GM21529 (cell line): ENCODE results near the gene HRK.
A peak's percentile ranks its signal among the peaks of the same experiment; 100 is the strongest.

Experiments used
- ATAC-seq: cut with Tn5 transposase; IDR thresholded peaks from one replicate; pipeline ENCODE4 v1.9.1; 2021; ENCODE audit not compliant: unreplicated experiment

The HRK gene

DNA sequence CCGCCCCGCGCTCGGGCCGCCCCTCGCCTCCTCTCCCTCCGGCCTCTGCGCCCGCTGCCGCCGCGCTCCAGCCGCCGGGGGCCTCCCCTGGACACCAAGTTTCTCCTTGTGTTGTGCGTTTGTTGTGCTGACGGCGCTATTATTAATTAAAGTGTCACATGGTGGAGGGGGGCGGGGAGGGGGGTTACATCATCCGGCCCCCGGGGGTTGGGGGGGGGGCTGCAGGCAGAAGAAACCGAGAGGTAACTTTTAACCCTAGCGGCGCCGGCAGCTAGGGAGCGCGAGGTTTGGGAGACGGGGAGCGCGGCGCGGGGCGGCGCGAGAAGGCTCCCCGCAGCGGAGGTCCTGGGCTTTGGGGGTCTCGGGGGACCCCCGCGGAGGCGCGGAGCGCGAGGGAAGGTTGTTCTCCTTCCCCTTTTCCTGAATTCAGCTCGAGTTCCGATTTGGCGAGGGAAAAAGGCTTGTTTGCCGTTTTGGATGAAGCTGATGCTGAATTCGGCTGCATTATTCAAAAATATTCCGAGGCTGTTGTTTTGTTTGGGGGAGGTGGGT is at the start of gene HRK:
HRK (minus strand) TSS at position 117 of the 552 bp plus-strand sequence. CDS start 134 bp downstream, outside the sequence.
- ATAC-seq: no peak

DNA sequence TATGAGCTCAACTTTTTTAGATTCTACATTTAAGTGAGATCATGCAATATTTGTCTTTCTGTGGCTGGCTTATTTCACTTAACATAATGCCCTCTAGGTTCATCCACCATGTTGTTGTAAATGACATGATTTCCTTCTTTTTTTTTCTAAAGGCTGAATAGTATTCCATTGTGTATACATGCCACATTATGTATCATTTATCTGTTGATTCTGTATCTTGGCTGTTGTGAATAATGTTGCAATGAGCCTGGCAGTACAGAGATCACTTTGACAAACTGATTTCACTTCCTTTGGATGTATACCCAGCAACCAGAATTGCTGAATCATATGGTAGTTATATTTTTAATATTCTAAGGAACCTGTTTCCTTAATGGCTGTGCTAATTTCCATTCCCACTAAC is 48.6 kb upstream of the HRK start:
- ATAC-seq: no peak

DNA sequence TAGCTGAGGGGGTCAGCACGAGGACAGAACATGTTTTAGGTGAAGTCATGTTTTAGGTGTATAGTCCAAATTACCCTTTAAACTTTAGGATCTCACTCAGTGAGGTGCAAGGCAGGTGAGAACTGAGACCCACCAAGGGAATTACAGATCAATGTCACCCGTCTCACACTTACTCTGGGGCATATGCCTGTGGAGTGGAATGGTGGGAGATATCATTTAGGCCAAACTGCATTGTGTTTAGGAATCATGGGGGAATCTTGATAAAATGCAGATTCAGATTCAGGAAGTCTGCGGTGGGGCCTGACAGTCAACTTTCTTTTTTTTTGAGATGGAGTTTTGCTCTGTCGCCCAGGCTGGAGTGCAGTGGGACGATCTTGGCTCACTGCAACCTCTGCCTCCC is 47.3 kb upstream of the HRK start:
- no peak for ATAC-seq

DNA sequence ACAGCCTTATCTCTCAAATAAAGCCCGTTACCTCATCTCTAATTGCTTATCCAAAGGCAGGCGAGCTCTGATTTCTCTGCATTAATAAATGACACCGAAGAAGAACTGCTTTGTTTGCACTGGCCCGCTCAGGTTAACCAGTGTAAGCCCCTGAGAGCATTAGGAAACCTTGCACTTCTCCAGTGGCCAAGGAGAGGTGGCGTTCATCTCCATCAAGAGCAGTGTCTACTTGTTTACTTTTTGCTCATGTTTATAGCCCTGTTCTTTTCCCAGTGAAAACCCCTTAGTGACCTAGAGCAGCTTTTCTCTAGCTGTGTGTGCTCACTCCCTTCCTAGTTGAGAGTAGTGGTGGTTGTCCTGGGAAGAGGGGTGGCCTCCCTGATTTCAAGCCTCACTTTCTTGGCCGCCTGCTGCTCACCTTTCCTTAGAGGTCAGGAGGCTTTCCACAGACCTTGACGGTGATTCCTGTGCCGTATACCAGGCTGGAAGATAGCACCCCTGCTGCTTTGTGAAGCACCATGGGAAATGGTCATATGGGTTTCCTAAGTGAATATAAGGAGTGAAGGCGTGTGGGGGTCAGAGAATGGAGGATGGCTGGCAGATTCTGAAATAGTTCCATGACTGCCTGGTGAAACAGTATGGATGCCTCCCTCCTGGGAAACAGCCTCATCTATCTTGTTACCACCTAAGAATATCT is 46.2 kb upstream of the HRK start:
- no peak for ATAC-seq

DNA sequence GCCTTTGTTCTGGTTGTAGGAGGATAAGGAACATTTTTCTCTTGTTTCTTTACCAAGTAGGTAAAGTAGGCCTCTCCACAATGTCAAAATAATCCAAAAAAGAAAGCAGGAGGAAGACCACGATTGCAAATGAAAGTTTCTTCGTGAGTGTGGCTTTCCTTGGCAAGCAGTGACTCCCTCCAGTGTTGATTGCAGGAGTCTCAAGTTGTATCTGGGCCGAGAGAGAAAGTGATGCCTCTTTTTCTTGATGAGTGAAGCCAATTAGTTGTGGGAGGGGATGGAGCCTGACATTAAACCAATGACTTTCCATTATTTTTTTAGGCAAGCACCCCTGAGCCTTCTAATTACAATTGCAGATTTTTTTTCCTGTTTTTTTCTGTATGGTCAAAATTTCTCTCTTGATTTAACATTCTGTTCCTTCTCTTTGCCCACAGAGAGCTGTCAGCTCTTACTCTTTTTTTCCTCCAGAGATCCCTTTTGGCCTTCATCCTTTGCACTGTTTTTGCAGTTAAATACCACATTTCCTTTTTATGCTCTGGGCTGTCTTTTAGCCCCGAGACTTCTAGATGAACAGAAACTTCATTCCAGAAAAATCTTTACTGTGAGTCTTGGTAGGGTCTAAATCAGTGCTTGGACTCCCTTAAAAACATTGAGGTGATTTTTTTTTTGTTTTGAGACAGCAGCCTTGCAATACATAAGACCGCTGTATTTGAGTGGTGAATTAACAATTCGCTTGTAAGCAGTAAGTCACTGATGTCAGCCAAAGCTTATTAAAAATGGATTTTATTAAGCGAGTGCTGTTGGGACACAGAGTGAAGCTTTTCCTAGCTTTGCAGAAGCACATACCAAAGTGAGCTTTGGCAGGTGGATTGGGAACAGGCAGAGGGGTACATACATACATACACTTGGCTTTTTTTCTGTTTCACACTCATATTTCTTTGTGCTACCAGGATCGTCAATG is 45.3 kb upstream of the HRK start:
- ATAC-seq: no peak

DNA sequence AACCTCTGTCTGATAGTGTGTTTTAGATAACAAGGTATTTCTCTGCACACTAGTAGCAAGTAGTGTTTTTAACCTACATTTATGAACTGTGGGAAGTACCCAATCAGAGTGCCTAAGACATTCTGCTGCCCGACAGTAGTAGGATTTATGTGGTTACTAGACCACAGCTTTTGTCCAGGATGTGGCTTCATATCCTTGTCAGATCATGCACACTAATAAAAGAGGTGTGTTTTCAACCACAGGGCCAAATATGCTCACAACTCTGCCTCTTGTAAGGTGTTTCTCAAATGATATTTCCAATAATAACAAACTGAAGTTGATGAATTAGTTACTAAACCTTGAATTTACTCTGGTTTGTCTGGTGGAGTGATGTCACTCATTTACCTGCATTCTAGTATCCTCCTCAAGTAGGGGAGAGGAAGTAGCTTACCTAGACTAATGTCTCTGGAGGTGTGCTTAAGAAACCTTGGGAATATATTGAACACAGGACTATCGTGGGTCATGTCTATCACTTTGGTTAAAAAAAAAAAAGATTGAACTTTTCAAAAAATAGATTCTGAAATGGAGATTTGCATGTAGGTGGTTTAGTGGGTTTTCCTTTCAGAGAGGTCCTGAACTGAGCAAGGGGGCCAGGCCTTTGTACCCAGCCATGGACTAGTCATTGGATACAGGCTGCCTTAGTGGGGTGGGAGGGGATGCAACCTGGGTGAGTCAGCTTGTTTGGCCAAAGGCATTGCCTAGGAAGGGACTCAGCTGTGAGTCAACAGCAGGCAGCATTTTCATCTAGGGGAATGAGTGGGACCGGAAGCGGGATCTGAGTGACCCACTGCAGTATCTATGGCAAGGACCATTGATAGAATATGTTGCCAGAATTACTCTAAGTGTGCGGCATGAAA is 43.6 kb upstream of the HRK start:
- peak; percentile 73 for ATAC-seq

DNA sequence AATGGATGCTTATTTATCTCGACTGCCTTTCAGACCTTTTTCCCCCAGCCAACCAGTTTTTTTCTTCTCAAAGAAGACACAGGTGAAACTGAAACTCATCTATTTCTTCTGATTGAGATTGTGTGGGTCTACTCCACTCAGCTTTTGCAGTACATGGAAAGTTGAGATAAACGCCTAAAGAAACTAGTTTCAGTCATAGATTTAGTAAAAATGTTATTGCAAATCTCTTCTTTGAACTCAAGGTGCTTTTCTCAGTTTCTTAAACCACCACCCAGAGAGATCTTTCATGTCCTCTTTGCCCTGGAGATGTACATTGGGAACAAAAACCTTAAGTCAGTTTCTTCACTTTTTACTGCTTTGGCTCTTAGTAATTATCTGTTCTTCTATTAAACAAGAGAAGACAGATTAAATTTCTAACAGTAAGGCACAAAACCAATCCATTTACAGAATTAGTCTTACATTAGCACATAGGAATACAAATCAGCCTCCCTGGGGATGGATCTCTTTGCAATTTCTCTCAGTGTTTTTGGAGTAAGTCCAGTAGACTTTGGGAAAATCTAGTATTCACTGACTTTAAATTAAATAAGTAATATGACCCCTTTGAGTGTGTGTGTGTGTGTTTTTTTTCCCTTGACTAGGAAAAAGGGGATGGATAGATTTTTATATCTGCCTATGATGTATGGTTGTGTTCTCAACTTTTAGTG is 41.1 kb upstream of the HRK start:
- peak; percentile 67 for ATAC-seq

DNA sequence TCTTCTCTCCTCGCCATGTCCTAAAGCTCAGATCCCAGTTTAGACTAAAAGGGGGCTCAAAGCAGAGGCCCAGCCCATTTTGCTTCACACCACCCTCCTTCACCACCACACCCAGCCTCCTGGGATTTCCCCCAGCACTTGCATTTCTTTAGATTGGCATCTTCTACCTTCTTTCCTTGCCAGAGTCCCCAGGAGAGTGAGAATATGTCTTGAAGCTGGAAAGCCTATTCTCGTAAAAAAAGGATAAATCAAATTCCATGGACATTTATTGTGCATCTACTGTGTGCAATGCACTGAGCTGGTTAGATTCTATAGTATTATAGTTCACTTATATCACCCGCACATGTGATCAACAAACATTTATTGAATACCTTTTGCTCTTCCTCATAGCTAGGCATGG is 39.7 kb upstream of the HRK start:
- no peak for ATAC-seq

DNA sequence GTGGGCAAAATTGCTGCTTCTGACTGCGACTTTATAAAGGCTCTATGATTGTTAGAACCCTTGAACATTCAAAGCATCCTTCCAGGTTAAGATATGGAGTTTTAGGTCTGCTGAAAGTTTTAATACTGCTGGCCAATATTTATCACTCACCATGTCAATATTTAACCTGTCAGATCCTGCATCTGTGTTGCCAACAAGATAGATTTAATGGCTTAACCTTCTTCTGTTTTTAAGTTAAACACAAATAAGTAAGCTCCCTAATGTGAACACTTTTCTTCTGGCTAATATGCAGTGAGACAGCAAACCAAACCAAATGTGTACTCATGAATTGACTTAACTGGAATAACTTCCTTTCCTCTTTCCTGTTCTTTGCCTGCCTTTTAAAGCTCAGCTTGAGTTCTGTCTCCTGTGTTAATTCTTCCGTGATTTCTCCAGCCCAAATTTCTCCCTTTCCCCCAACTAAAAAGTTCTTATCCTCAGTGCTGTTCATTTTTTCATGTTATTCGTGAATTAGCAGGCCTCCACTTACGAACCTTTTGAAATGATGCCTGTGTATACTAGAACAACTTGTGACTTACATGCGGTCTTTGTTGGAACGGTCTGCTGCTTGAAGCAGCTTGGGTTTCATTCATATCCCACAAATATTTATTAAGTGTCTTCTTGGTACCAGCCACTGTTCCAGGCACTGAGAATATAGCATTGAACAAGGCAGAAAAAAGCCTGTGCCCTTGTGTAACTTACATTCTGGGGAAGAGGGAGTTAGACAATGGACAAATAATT is 38.7 kb upstream of the HRK start:
- ATAC-seq: no peak

DNA sequence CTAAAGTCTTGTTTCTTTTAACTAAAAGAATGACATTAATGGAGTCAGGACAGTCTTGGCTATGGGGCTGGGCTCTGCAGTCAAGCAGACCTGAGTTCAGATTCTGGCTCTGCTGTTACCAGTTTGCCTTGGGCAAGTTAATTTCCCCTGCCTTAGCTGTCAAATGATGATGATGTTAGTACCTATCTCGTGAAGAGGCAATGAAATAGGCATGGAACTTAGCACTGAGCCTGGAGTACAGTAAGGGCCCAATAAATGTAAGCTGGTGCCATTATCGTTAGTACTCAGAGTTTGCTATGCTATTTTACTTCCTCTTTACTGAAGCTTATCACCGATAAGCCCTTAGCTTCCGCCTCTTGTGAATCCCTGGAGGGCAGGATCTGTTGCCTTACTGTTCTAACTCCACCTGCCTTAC is 38.0 kb upstream of the HRK start:
- no peak for ATAC-seq

DNA sequence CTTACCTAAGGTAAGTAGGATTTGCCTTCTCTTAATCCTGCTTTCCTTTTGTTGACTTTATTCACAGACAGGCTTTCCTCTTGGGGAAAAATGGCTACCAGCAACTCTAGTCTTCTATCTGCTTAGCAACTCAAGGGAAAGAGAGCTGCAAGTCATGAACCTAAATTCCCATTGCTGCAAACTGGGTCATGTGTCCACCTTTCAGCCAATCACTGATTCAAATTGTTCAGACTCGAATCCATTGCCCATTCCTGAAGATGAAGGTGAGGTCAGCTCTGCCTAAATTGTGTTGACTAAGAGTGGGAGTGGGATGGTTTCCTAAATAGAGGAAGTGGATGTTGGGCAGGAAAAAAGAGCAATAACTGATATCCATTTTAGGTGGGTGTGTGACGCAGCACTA is 37.2 kb upstream of the HRK start:
- no peak for ATAC-seq

DNA sequence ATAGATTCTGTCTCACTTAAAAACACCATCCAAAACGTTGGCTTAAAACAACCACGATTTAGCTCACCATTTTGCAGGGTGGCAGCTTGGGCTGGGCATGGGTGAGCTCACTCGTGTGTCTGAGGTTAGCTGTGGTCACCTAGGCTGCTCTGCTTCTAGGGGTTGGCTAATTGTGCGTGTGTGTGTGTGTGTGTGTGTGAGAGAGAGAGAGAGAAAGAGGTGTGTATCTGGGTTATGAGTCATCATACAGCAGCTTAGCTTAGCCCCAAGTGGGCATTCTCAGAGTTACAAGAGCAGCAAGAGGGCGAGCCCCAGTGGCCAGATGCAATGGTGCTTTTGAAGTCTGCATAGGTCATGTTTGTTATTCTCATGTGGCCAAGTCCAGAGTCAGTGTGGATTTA is 35.5 kb upstream of the HRK start:
- ATAC-seq: peak; percentile 93

DNA sequence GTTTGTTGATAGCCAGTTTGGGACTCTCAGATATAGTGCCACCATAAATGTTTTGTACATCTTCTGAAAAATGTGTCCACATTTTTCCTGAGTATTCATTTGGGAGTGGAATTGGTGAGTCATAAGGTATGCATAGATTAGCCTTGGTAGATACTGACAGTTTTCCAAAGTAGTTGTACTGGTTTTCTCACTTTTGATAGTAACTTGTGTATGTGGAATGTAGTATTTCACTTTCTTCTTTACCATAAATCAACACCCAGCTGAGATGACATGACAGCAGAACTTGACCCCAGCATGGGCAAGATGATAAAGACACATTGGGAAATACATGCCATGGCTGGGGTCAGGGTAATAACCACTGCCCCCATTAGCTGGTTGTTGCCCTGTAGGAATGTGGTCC is 34.9 kb upstream of the HRK start:
- no peak for ATAC-seq

DNA sequence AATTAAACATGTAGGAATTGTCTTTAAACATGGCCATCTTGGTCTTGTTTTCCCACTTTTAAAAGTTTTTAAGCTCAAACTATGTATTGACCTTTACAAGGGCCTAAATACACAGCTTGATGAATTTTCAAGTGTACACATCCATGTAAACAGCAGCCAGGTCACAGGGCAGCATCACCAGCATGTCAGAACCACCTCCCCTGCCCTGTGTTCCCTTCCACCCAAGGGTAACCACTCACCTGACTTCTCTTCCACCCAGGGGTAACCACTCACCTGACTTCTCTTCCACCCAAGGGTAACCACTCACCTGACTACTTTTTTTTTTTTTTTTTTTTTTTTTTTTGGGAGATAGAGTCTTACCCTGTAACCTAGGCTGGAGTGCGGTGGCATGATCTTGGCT is 34.1 kb upstream of the HRK start:
- no peak for ATAC-seq

DNA sequence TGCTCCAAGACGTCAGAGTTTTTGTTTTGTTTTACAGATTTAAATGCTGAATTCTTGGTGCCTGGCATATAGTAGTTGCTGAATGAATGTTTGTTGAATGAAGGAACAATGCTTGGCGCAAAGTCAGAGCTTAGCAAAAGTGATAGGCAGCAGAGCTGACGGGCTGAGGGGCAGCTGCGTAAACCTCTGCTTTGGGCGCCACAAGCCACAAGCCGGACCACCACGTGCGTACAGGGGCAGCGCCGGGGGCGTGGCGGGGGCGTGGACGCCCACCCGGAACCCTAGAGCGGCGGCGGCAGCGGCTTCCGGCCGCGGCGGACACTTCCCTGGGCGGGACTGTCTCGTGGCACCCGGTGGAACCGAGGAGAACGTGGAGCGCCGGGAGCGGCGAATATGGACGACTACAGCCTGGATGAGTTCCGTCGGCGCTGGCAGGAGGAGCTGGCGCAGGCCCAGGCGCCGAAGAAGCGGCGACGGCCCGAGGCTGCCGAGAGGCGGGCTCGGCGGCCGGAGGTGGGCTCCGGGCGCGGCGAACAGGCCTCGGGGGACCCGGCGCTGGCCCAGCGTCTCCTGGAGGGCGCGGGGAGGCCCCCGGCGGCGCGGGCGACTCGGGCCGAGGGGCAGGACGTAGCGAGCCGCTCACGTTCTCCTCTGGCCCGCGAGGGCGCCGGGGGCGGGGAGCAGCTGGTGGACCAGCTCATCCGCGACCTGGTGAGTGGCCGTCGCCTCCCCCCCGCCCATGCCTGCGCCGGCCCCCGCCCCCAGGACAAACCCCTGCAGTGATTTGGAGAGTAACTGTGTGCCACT is 29.6 kb upstream of the HRK start, which contains the start of gene FBXW8:
FBXW8 (plus strand) TSS at position 306 of the 807 bp plus-strand sequence; CDS start at position 394, 88 bp downstream.
- ATAC-seq: peak; percentile 83

DNA sequence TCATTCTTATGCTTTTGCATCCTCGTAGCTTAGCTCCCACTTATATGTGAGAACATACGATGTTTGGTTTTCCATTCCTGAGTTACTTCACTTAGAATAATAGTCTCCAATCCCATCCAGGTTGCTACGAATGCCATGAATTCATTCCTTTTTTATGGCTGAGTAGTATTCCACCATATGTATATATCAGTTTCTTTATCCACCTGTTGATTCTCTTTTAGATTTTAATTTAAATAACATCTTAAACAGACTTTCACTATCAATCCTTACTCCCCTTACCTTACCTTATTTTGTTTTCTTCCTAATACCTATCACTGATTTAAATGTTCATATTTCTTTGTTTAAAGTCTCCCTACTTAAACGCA is 29.0 kb upstream of the HRK start:
- ATAC-seq: no peak

DNA sequence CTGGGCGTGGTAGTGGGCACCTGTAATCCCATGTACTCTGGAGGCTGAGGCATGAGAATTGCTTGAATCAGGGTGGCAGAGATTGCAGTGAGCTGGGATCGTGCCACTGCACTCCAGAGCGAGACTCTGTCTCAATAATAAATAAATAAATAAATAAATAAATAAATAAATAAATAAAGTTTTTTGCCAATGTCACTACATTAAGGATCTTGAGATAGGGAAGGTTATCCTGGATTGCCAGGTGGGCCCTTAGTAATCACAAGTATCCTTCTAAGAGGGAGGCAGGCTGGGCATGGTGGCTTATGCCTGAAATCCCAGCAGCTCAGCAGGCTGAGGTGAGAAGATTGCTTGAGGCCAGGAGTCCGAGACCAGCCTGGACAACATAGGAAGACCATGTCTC is 25.0 kb upstream of the HRK start:
- no peak for ATAC-seq

DNA sequence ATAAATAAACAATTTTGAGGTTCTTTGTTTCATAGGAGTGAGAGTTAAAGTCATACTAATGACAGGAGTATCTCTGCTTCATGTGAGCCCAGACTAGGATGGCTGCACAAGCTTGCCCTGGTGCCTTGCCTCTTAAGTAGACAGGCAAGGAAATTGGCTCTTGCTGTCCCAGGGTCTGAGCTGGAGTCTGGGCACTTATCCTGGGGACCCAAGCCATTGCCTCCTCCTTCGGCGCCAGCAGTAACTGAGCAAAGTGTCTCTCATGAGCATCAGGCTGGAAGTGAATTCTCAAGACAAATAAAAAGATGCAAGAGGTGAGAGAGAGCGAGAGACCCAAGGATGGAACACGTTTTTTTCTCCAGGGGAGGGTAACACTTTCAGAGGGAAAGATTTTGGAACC is 22.6 kb upstream of the HRK start:
- no peak for ATAC-seq

DNA sequence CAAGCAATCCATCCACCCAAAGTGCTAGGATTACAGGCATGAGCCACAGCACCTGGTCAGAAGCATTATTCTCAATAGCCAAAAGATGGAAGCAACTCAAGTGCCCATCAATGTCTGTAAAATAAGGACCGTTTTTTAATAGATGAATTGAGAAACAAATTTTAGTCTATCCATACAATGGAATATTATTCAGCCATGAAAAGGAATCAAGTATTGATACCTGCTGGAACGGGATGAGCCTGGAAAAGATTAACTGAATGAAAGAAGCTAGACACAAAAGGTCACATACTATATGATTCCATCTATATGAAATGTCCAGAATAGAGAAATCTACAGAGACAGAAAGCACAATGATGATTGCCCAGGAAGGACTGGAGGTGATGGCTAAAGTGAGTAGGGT is 20.4 kb upstream of the HRK start:
- ATAC-seq: no peak
